Skin of body (tissue), 2 donors: ENCODE measurements around the gene PPP1R14D. TPM values are rescaled to one million over a fixed set of nuclear protein-coding genes. Genes with fewer than 3 reads are reported as not detected.
"Not testable (repeated sequence)": the region's sequence is repeated elsewhere in the genome, so short reads cannot be mapped to it uniquely, and the experiment has no call there.

Experiments used
- DNase-seq: peaks from one replicate; lab custom pipeline; 2025; lab: John Stamatoyannopoulos, UW
- total RNA-seq: library from RNA; depleted of rRNA; stranded (reverse); fragments of >200 nt; gene quantifications from one replicate; pipeline ENCODE4 v1.2.3, GENCODE V29; 2014

PPP1R14D gene
- total RNA-seq, result not detected

- no peak for DNase-seq
These were observed at the start of gene PPP1R14D for GRCh38 chr15:40828447-40829036. Gene PPP1R14D, minus strand, starts transcription at chr15:40828708. Its CDS starts 67 bp downstream, at chr15:40828641.

- no peak for DNase-seq
These were observed 49.2 kb upstream of the PPP1R14D start for GRCh38 chr15:40877694-40878093.

GRCh38 chr15:40875991-40876730 is 47.7 kb upstream of the PPP1R14D start:
- DNase-seq, result no peak

GRCh38 chr15:40873694-40874561 is 45.4 kb upstream of the PPP1R14D start, which contains the start of gene RHOV:
Gene RHOV, minus strand, starts transcription at chr15:40874234. Its CDS starts 95 bp downstream, at chr15:40874139.
- no peak for DNase-seq

- DNase-seq, result no peak
These were observed 44.5 kb upstream of the PPP1R14D start for GRCh38 chr15:40872791-40873693.

GRCh38 chr15:40871749-40872617 is 43.5 kb upstream of the PPP1R14D start:
- DNase-seq, result no peak

GRCh38 chr15:40870716-40871115 is 42.2 kb upstream of the PPP1R14D start:
- DNase-seq, result no peak

- no peak for DNase-seq
These were observed 41.2 kb upstream of the PPP1R14D start for GRCh38 chr15:40869686-40870085.

- DNase-seq, result no peak
These were observed 38.7 kb upstream of the PPP1R14D start for GRCh38 chr15:40867199-40867598.

GRCh38 chr15:40863660-40864270 is 35.3 kb upstream of the PPP1R14D start:
- no peak for DNase-seq

- DNase-seq, result not testable (repeated sequence)
These were observed 32.6 kb upstream of the PPP1R14D start for GRCh38 chr15:40861147-40861546.

GRCh38 chr15:40859206-40859851 is 30.8 kb upstream of the PPP1R14D start:
- DNase-seq, result no peak

- no peak for DNase-seq
These were observed 30.2 kb upstream of the PPP1R14D start for GRCh38 chr15:40858706-40859105.

GRCh38 chr15:40857601-40858341 is 29.3 kb upstream of the PPP1R14D start:
- peak; percentile 59 for DNase-seq

- no peak for DNase-seq
These were observed 28.2 kb upstream of the PPP1R14D start for GRCh38 chr15:40856746-40857145.

GRCh38 chr15:40855706-40856234 is 27.3 kb upstream of the PPP1R14D start:
- no peak for DNase-seq

GRCh38 chr15:40854161-40854560 is 25.7 kb upstream of the PPP1R14D start:
- DNase-seq, result no peak
